ENCODE measurements around the gene PET117. TPM values are rescaled to one million over a fixed set of nuclear protein-coding genes. Genes with fewer than 3 reads are reported as not detected.

Gene PET117
- total and polyA plus RNA-seq, 2 donors (not counting 3 experiments of a cell fraction or from before 2014, with no cell fraction given) = 4.6 to 11.4 TPM

DNA sequence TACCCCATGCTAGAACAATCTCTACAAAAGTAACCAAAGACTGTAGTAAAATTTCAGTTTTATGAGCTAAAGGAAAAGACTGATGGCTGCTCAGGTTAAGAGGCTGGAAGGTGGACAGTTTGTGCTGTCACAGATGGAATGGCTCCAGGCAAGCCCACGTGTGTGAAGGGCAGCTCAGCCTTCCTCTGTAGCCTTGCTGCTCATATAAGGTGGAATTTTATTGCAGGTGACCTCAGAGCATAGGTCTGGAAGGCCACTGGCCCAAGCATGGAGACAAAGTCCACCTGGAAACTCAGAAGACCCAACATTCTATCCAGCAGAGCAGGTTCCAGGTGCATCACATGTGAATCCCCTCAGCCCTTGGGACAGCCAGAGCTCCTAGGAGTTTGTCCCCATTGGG lies 53.6 kb downstream of the PET117 start:
- Histone ChIP-seq H3K4me2 (ENCODE audit: insufficient read depth, low read length) (no peak overlapping the region), H3K27ac (ENCODE audit: insufficient read depth, low read depth, low read length) (no peak overlapping the region), H3K9me3 (replicated peaks; ENCODE audit: control insufficient read depth, insufficient read depth, low read length) (no peaks in the 10 kb centered on the region), H4K20me1 (replicated peaks; ENCODE audit: control insufficient read depth, extremely low read depth, insufficient read depth, low read length) (no peaks in the 10 kb centered on the region), H3K9me1 (replicated peaks; ENCODE audit: control insufficient read depth, extremely low read depth, insufficient read depth, low read length) (no peaks in the 10 kb centered on the region), H3K79me2 (ENCODE audit: control insufficient read depth, insufficient read depth, low read length) (no peaks in the 10 kb centered on the region), H3K4me1 (ENCODE audit: control insufficient read depth, extremely low read depth, insufficient read depth, low read length) (no peaks in the 10 kb centered on the region), H3K4me3 (replicated peaks in 1 of 3; ENCODE audit: insufficient read depth in 1 of 3, low read depth in 1 of 3, low read length in 3 of 3) (no peak overlapping the region), H2AFZ (ENCODE audit: low read depth, low read length) (no peak overlapping the region), H3K27me3 (ENCODE audit: control insufficient read depth in 2 of 2, insufficient read depth in 2 of 2, low read length in 2 of 2) (no peaks in the 10 kb centered on the region), H3K9ac (replicated peaks; ENCODE audit: extremely low read depth, insufficient read depth, low read length) (no peak overlapping the region), H3K36me3 (ENCODE audit: control insufficient read depth in 2 of 2, extremely low read depth in 1 of 2, insufficient read depth in 2 of 2, low read length in 2 of 2) (peaks cover 0 to 8% of the 10 kb centered on the region in 2 experiments)
- TF ChIP-seq EZH2 (IDR thresholded peaks at IDR 0.05; ENCODE audit: borderline replicate concordance, low read depth, low read length, severe bottlenecking) (no peak), FOS (IDR thresholded peaks at IDR 0.05; ENCODE audit: borderline replicate concordance, insufficient read depth, low read length) (no peak), POLR2AphosphoS5 (IDR thresholded peaks at IDR 0.05; ENCODE audit: insufficient read depth, low read depth, low read length) (no peak), MYC (IDR thresholded peaks at IDR 0.05; ENCODE audit: low read depth, low read length) (no peak), JUN (IDR thresholded peaks at IDR 0.05; ENCODE audit: borderline replicate concordance, insufficient read depth, insufficient read length, low read depth) (no peak), MAX (IDR thresholded peaks at IDR 0.05; ENCODE audit: insufficient read depth, insufficient read length) (no peak), POLR2A (IDR thresholded peaks at IDR 0.05; ENCODE audit: low read depth, low read length) (no peak), GATA2 (IDR thresholded peaks at IDR 0.05; ENCODE audit: insufficient read depth, insufficient read length, low read depth, low read length) (no peak)
- TF ChIP-seq, protein P1, sequence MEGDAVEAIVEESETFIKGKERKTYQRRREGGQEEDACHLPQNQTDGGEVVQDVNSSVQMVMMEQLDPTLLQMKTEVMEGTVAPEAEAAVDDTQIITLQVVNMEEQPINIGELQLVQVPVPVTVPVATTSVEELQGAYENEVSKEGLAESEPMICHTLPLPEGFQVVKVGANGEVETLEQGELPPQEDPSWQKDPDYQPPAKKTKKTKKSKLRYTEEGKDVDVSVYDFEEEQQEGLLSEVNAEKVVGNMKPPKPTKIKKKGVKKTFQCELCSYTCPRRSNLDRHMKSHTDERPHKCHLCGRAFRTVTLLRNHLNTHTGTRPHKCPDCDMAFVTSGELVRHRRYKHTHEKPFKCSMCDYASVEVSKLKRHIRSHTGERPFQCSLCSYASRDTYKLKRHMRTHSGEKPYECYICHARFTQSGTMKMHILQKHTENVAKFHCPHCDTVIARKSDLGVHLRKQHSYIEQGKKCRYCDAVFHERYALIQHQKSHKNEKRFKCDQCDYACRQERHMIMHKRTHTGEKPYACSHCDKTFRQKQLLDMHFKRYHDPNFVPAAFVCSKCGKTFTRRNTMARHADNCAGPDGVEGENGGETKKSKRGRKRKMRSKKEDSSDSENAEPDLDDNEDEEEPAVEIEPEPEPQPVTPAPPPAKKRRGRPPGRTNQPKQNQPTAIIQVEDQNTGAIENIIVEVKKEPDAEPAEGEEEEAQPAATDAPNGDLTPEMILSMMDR (IDR thresholded peaks at IDR 0.05; ENCODE audit: extremely low read depth in 1 of 2, insufficient read depth in 1 of 2, low read depth in 1 of 2, low read length in 2 of 2) = no peak
- intact Hi-C loops (cut with micrococcal nuclease) (no loop called here), dilution Hi-C loops (cut with MboI; ENCODE audit: extremely low pct_ligation_motif_present, low sequenced_read_pairs) (no loop called here)
- no TSS peak for BruUV-seq (replicated peaks)
- DNase-seq (ENCODE audit: low read depth, low spot score) (no peak), FAIRE-seq (no peak)
- CTCF ChIA-PET = no interaction called here
- POLR2A ChIA-PET = no interaction called here

Small RNA genes within 50 kb of the gene (small RNA-seq; reads per million reads assigned to genes)
- gene RF00019 (ENCODE audit: insufficient read depth, insufficient read length, low read depth, low replicate concordance) (not detected), gene RNU7-137P (ENCODE audit: insufficient read depth, insufficient read length, low read depth, low replicate concordance) (not detected)

Other genes starting within 250 kb of the PET117 start
- 109 and 121 TPM in 2 replicates for gene SNX5, start 169.1 kb upstream of the PET117 start, total RNA-seq
- 76.2 and 77.2 TPM in 2 replicates for gene SNX5, start 169.1 kb upstream of the PET117 start, polyA plus RNA-seq
- 18.0 and 26.2 TPM in 2 replicates for gene MGME1, start 168.8 kb upstream of the PET117 start, total RNA-seq
- 7.8 and 8.9 TPM in 2 replicates for gene MGME1, start 168.8 kb upstream of the PET117 start, polyA plus RNA-seq
- not detected in 2 replicates for gene OVOL2, start 79.9 kb upstream of the PET117 start, total RNA-seq
- not detected in 2 replicates for gene OVOL2, start 79.9 kb upstream of the PET117 start, polyA plus RNA-seq
- 9.5 and 11.7 TPM in 2 replicates for gene KAT14, start within 50 bp of the PET117 start, total RNA-seq
- 5.3 and 6.7 TPM in 2 replicates for gene KAT14, start within 50 bp of the PET117 start, polyA plus RNA-seq
- 11.1 and 12.2 TPM in 2 replicates for gene ZNF133, start 150.7 kb downstream of the PET117 start, total RNA-seq
- gene ZNF133, start 150.7 kb downstream of the PET117 start, polyA plus RNA-seq = 13.8 and 15.1 TPM in 2 replicates

Data from endothelial cell of umbilical vein (primary cell).